A549 (cell line): ENCODE data around the gene DOCK11. TPM values are rescaled to one million over a fixed set of nuclear protein-coding genes. Genes with fewer than 3 reads are reported as not detected.
A peak's percentile ranks its signal among the peaks of the same experiment; 100 is the strongest.

ENCODE experiments used
- ATAC-seq, 2 experiments: fragments of 200-7000 bp in 1 of 2; fragments of >200 bp in 1 of 2; cut with Nextera tagmentation in 1 of 2; cut with Tn5 transposase in 1 of 2; 3 replicates each; pipeline versions ENCODE4 v1.8.0 to v1.9.1; 2018 to 2020; ENCODE audit warnings: mild to moderate bottlenecking in 1 of 2, moderate library complexity in 1 of 2
- CTCF ChIA-PET: fragments of 300-600 bp; sonication (Branson Sonifier 250); formaldehyde crosslinking; extraction: SDS; loops from one replicate; lab custom pipeline; 2021; ENCODE audit warnings: antibody characterized with exemption, inconsistent platforms; lab: Yijun Ruan, JAX
- POLR2A ChIA-PET: fragments of 350-600 bp; formaldehyde crosslinking; extraction: SDS; loops from one replicate; lab custom pipeline; 2021; ENCODE audit warnings: antibody characterized with exemption, inconsistent platforms; lab: Yijun Ruan, JAX
- DNase-seq, 2 experiments: peaks; one replicate each; pipeline versions ENCODE4 v3.0.0 to v3.0.0-alpha.2; 2011 to 2016; ENCODE audit warnings: low read depth in 1 of 2, low spot score in 1 of 2
- FAIRE-seq: peaks from 2 replicates; lab custom pipeline; 2011; peaks lifted over from hg19 to GRCh38; lab: Jason Lieb, UNC
- H3K27ac ChIP-seq, 2 experiments: fragments of >200 bp; sonication (Bioruptor Twin); formaldehyde crosslinking; 3 replicates each; pipeline ENCODE4 v1.5.1; 2016 to 2017
- H3K4me1 ChIP-seq: fragments of >200 bp; sonication (Bioruptor Twin); formaldehyde crosslinking; 3 replicates; pipeline ENCODE4 v1.6.1; 2016
- H3K4me2 ChIP-seq: fragments of >200 bp; sonication (Bioruptor Twin); formaldehyde crosslinking; 3 replicates; pipeline ENCODE4 v1.6.1; 2016
- H3K4me3 ChIP-seq: fragments of >200 bp; sonication (Bioruptor Twin); formaldehyde crosslinking; 3 replicates; pipeline ENCODE4 v1.5.1; 2016
- H3K9me3 ChIP-seq: fragments of >200 bp; sonication (Bioruptor Twin); formaldehyde crosslinking; 3 replicates; pipeline ENCODE4 v1.6.1; 2016
- BCL3 ChIP-seq: fragments of >200 bp; sonication (Bioruptor Twin); formaldehyde crosslinking; IDR thresholded peaks from 3 replicates; pipeline ENCODE4 v1.6.1; 2016
- CTCF ChIP-seq: fragments of >200 bp; sonication (Bioruptor Twin); formaldehyde crosslinking; IDR thresholded peaks from 3 replicates; pipeline ENCODE4 v1.5.1; 2016
- E2F6 ChIP-seq: IDR thresholded peaks from 2 replicates; pipeline ENCODE4 v1.6.1; 2012; ENCODE audit warnings: low read depth, borderline replicate concordance
- EHF ChIP-seq: fragments of 250-450 bp; sonication (Bioruptor Pico); IDR thresholded peaks from 2 replicates; pipeline ENCODE4 v1.5.0; 2020; ENCODE audit warnings: mild to moderate bottlenecking
- EHMT2 ChIP-seq: fragments of 200-600 bp; sonication (generic); IDR thresholded peaks from 2 replicates; pipeline ENCODE4 v1.6.1; 2016; ENCODE audit warnings: antibody characterized with exemption, low read depth, mild to moderate bottlenecking, moderate library complexity
- ESRRA ChIP-seq: fragments of 150-350 bp; IDR thresholded peaks from 2 replicates; pipeline ENCODE4 v1.6.1; 2014; ENCODE audit warnings: mild to moderate bottlenecking, low read length, borderline replicate concordance
- HDAC2 ChIP-seq: fragments of 200-600 bp; sonication (generic); IDR thresholded peaks from 2 replicates; pipeline ENCODE4 v1.6.1; 2016
- HMGXB4 ChIP-seq: fragments of 250-450 bp; sonication (Bioruptor Pico); IDR thresholded peaks from 2 replicates; pipeline ENCODE4 v1.5.0; 2021; ENCODE audit warnings: mild to moderate bottlenecking, moderate library complexity, borderline replicate concordance
- KDM1A ChIP-seq: fragments of 200-600 bp; sonication (generic); IDR thresholded peaks from 2 replicates; pipeline ENCODE4 v1.6.1; 2016; ENCODE audit warnings: low read depth, mild to moderate bottlenecking
- KDM5A ChIP-seq: fragments of 200-600 bp; sonication (generic); IDR thresholded peaks from 2 replicates; pipeline ENCODE4 v1.6.1; 2016; ENCODE audit warnings: antibody characterized with exemption, mild to moderate bottlenecking
- MAFK ChIP-seq: fragments of 450-650 bp; IDR thresholded peaks from 2 replicates; pipeline ENCODE4 v1.6.1; 2014; ENCODE audit not compliant: partially characterized antibody
- MAZ ChIP-seq: fragments of 150-350 bp; IDR thresholded peaks from 2 replicates; pipeline ENCODE4 v1.6.1; 2014; ENCODE audit warnings: antibody characterized with exemption, low read depth, low read length, borderline replicate concordance
- NFE2L2 ChIP-seq: fragments of 150-350 bp; conservative IDR thresholded peaks from 2 replicates; pipeline ENCODE4 v1.6.1; 2014; ENCODE audit warnings: low read length
- PHF8 ChIP-seq: fragments of 200-600 bp; sonication (generic); IDR thresholded peaks from 2 replicates; pipeline ENCODE4 v1.6.1; 2016; ENCODE audit warnings: low read depth, mild to moderate bottlenecking, antibody characterized with exemption, moderate library complexity, borderline replicate concordance
- REST ChIP-seq: fragments of 200-600 bp; sonication (generic); IDR thresholded peaks from 2 replicates; pipeline ENCODE4 v1.6.1; 2016; ENCODE audit warnings: antibody characterized with exemption, mild to moderate bottlenecking, moderate library complexity
- RFX5 ChIP-seq: fragments of 450-650 bp; IDR thresholded peaks from 2 replicates; pipeline ENCODE4 v1.7.1; 2014; ENCODE audit warnings: antibody characterized with exemption, mild to moderate bottlenecking, moderate library complexity
- ZC3H11A ChIP-seq: fragments of 450-650 bp; IDR thresholded peaks from 2 replicates; pipeline ENCODE4 v1.6.1; 2014; ENCODE audit warnings: antibody characterized with exemption, mild to moderate bottlenecking
- WGBS: methylation state at CpG from one replicate; pipeline ENCODE4 v1.1.6; 2017; ENCODE audit errors: missing lambda C conversion rate; 5-methylcytosine and 5-hydroxymethylcytosine counted together
- polyA plus RNA-seq, 4 experiments: library from polyadenylated mRNA; depleted of rRNA in 3 of 4; stranded (reverse); fragments of >200 nt; fragmentation: RNase III in 1 of 4; extraction: RNeasy Plus Mini Kit Qiagen cat#74134 plus additional on column Dnase treatment in 1 of 4; gene quantifications; 2 replicates in 3 of 4; 3 replicates in 1 of 4; pipeline ENCODE4 v1.2.3, GENCODE V29; 2011 to 2017

Gene DOCK11
- polyA plus RNA-seq, 2 of the 4 experiments (the other 2 are of a cell fraction): 5.8 to 9.5 TPM

- no peak for TF ChIP-seq KDM5A
- TF ChIP-seq KDM1A: no peak
- TF ChIP-seq CTCF: no peak
- TF ChIP-seq EHF: no peak
- no peak for TF ChIP-seq HMGXB4 (CRISPR knock-in tag)
- TF ChIP-seq REST: no peak
- no peak for TF ChIP-seq E2F6
- Histone ChIP-seq H3K4me1 (peaks cover 9% of the 10 kb centered on the region; the same call in 2 of the 3 replicates), H3K4me2 (0 out of 3 replicates have a peak overlapping the region, but pooled peaks have one; percentile 21), H3K4me3 (no peak overlapping the region), H3K27ac (no peak overlapping the region), H3K9me3 (no peaks in the 10 kb centered on the region)
- FAIRE-seq: no peak
- WGBS: 5% methylated on average over 2 of the region's 2 CpGs
- no peak for ATAC-seq
- peak in 1 of 2 experiments; percentile 1 for DNase-seq
- ChIA-PET CTCF (no interaction called here), POLR2A (no interaction called here)
Measured at GRCh38 chrX:118682258-118683014, 186.8 kb downstream of the DOCK11 start.

- H3K9me3 ChIP-seq: no peaks in the 10 kb centered on the region
- peaks cover 9% of the 10 kb centered on the region; the same call in 2 of the 3 replicates for H3K4me1 ChIP-seq
- no peak for TF ChIP-seq REST
- no peak for TF ChIP-seq KDM1A
- TF ChIP-seq HDAC2: no peak
- TF ChIP-seq BCL3: no peak
- no peak for TF ChIP-seq RFX5
- no peak for TF ChIP-seq MAZ
- TF ChIP-seq MAFK: no peak
- no peak for TF ChIP-seq NFE2L2
- TF ChIP-seq EHMT2: no peak
- no peak for TF ChIP-seq ESRRA
- TF ChIP-seq PHF8: no peak
- TF ChIP-seq ZC3H11A: no peak
- no peak for TF ChIP-seq HMGXB4 (CRISPR knock-in tag)
- TF ChIP-seq, all 56 proteins: peak for 0
- WGBS: 94% methylated on average over 3 of the region's 3 CpGs
- ChIA-PET CTCF (interaction anchor here (0.6 kb wide), 1 partner anchor 182 kb away, joined by 3 read pairs; no protein-coding TSS in a partner anchor), POLR2A (no interaction called here)
- no peak overlapping the region for H3K4me2 ChIP-seq
- FAIRE-seq (no peak), DNase-seq (no peak), ATAC-seq (no peak)
- no peak overlapping the region for H3K27ac ChIP-seq
- H3K4me3 ChIP-seq: no peak overlapping the region
Measured at GRCh38 chrX:118685393-118685792, 189.8 kb downstream of the DOCK11 start.
